GM12878 (cell line): ENCODE results near the gene CBX7. TPM values are rescaled to one million over a fixed set of nuclear protein-coding genes. Genes with fewer than 3 reads are reported as not detected.

Experiments
- BHLHE40 ChIP-seq, 2 experiments: fragments of 450-650 bp in 1 of 2; IDR thresholded peaks; 2 replicates each; pipeline ENCODE4 v1.6.1; 2011 to 2017; ENCODE audit warnings: low read depth in 2 of 2, borderline replicate concordance in 1 of 2, improper control_type of control experiment in 1 of 2, low read length in 1 of 2, mild to moderate bottlenecking in 1 of 2
- CHD1 ChIP-seq: IDR thresholded peaks from 2 replicates; pipeline ENCODE4 v1.6.1; 2012; ENCODE audit warnings: low read depth, low read length, improper control_type of control experiment
- HDGF ChIP-seq: fragments of 450-650 bp; IDR thresholded peaks from 2 replicates; pipeline ENCODE4 v1.6.1; 2016; ENCODE audit warnings: antibody characterized with exemption
- NRF1 ChIP-seq: conservative IDR thresholded peaks from 2 replicates; pipeline ENCODE4 v1.6.1; 2011; ENCODE audit warnings: mild to moderate bottlenecking, low read depth, low read length, improper control_type of control experiment
- RB1 ChIP-seq: fragments of 450-650 bp; formaldehyde crosslinking; IDR thresholded peaks from 2 replicates; pipeline ENCODE4 v1.6.1; 2017; ENCODE audit warnings: mild to moderate bottlenecking, borderline replicate concordance
- USF1 ChIP-seq: IDR thresholded peaks from 2 replicates; pipeline ENCODE4 v1.6.1; 2011; ENCODE audit warnings: borderline replicate concordance, low read depth, mild to moderate bottlenecking, moderate library complexity, mixed read lengths, low read length; ENCODE audit not compliant: insufficient read depth; ENCODE audit errors: extremely low read length
- ZNF687 ChIP-seq: fragments of 450-650 bp; IDR thresholded peaks from 2 replicates; pipeline ENCODE4 v1.6.1; 2017; ENCODE audit warnings: mild to moderate bottlenecking, moderate library complexity
- polyA plus RNA-seq, 11 experiments: library from polyadenylated mRNA; depleted of rRNA in 4 of 11; unstranded in 6 of 11; stranded (reverse) in 5 of 11; fragments of >200 nt; fragmentation: Nextera tagmentation in 4 of 11; fragmentation: Illumina TruSeq in 1 of 11; extraction: Ambion mirVana in 4 of 11; extraction: Trizol in 1 of 11; gene quantifications; 1 replicate in 1 of 11; 2 replicates in 10 of 11; pipeline versions ENCODE4 v1.2.1 to v1.2.3, GENCODE V29; 2011 to 2016; ENCODE audit warnings: inconsistent platforms in 2 of 11, missing spikeins in 2 of 11, low read depth in 1 of 11
- total RNA-seq, 4 experiments: library from RNA; depleted of rRNA in 3 of 4; stranded (reverse); fragments of >200 nt in 3 of 4; fragmentation: Illumina TruSeq in 1 of 4; extraction: Trizol in 1 of 4; gene quantifications; 2 replicates each; pipeline versions ENCODE4 v1.2.1 to v1.2.3, GENCODE V29; 2013 to 2021

CBX7 gene
- total and polyA plus RNA-seq, 10 of the 15 experiments (the other 5 are each of a cell fraction or from before 2014, with no cell fraction given) = 0.18 to 17.2 (median 5.6) TPM

- no peak for TF ChIP-seq CHD1
- TF ChIP-seq HDGF = peak; percentile 30; the same call in 1 of the 2 replicates
- no peak for TF ChIP-seq RB1
- peak; percentile 96 to 98 for TF ChIP-seq BHLHE40 (IDR thresholded peaks at IDR 0.05; ENCODE audit: borderline replicate concordance in 1 of 2, low read depth in 2 of 2, low read length in 1 of 2)
- TF ChIP-seq USF1 = no peak
- TF ChIP-seq NRF1 = no peak
- peak; percentile 64; the same call in 1 of the 2 replicates for TF ChIP-seq ZNF687
These were observed 54.5 kb downstream of the CBX7 start (continued) for GRCh38 chr22:39098026-39098425.
